SK-N-MC (cell line): ENCODE measurements around the gene TRUB1.

Source experiments
- EZH2 ChIP-seq: fragments of 200-600 bp; sonication (generic); IDR thresholded peaks from one replicate; pipeline ENCODE4 v1.6.1; 2017; ENCODE audit warnings: antibody characterized with exemption
- FOXP2 ChIP-seq: optimal IDR thresholded peaks from 2 replicates; pipeline ENCODE3; 2011; ENCODE audit warnings: mild to moderate bottlenecking, moderate library complexity; ENCODE audit not compliant: insufficient read depth; ENCODE audit errors: extremely low read length, control extremely low read depth
- POLR2AphosphoS5 ChIP-seq: IDR thresholded peaks from 2 replicates; pipeline ENCODE4 v1.6.1; 2012; ENCODE audit warnings: mild to moderate bottlenecking, low read depth, low read length, borderline replicate concordance

DNA sequence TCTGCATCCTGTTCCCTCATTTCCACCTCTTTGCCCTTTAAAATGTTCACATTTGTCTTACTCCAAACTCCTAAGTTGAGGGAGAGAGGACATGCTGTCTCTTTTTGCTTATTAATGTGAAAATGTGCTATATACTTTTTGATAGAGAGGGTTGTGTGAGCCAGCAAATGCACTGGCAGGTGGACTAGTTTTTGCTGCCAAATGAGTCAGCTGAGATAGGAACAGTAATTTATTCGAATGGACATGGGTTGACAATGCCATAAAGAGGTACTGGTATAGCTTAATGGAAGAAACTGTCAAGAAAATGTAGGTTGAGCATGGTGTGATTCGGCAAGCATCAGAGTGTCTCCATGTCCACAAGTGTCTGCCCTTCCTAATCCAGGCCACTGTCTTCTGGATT is 9.2 kb upstream of the TRUB1 start:
- TF ChIP-seq EZH2 (no peak), POLR2AphosphoS5 (no peak), FOXP2 (no peak)
